G401 (cell line): ENCODE measurements around the gene HAUS1. TPM values are rescaled to one million over a fixed set of nuclear protein-coding genes. Genes with fewer than 3 reads are reported as not detected.
A peak's percentile ranks its signal among the peaks of the same experiment; 100 is the strongest.
"Not testable (repeated sequence)": the region's sequence is repeated elsewhere in the genome, so short reads cannot be mapped to it uniquely, and the experiment has no call there.

Experiments
- DNase-seq: peaks from one replicate; pipeline ENCODE4 v3.0.0-alpha.2; 2015; ENCODE audit warnings: low spot score
- in situ Hi-C: cut with HindIII; loops from 2 replicates; pipeline ENCODE4 v1.10.0; 2016; ENCODE audit warnings: low sequenced_read_pairs, mixed read lengths
- total RNA-seq: library from RNA; depleted of rRNA; stranded (reverse); fragments of >200 nt; shearing (Covaris generic); gene quantifications from 2 replicates; pipeline ENCODE4 v1.2.3, GENCODE V29; 2014

The HAUS1 gene
- total RNA-seq, 1 experiment from 2014 or later, result 237 TPM

DNA sequence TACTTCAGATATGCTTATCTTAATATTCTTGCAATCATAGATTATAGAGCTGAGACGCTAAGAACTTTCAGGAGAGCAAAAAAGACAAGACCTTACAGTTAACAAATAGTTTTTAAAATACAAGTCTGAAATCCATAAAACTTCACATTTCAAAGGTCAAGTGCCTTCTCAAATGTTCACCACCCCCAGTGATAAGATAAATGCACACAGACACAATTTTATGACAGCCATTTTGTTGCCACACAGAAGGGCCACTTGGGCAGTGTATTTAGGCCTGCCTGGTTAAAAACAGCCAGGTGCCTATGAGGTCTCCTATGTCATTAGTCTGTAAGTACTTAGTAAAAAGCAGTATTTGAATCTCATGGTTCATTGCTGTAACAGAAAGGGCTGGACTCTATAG lies 24.0 kb upstream of the HAUS1 start:
- in situ Hi-C loops, result no loop called here

DNA sequence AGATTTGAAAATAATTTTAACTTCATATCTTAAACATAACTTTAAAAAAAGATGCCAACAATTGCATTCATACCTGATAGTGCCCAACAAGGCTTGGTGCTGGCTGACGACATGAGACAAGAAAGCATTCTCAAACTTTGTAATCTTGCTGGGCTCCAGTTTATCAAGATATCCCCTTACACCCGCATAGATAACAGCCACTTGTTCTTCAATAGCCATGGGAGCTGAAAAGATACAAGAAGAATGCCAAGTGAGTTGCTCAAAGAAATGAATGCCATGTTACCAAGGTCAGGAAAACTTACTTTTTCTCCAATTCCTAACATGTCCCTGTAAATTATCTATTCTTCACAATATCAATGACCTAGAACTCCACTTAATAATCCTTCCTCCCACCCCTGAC lies 19.8 kb upstream of the HAUS1 start:
- no peak for DNase-seq
- in situ Hi-C loops, result no loop called here

More for the DNA sequence above, 24.0 kb upstream of the HAUS1 start:
- no peak for DNase-seq

DNA sequence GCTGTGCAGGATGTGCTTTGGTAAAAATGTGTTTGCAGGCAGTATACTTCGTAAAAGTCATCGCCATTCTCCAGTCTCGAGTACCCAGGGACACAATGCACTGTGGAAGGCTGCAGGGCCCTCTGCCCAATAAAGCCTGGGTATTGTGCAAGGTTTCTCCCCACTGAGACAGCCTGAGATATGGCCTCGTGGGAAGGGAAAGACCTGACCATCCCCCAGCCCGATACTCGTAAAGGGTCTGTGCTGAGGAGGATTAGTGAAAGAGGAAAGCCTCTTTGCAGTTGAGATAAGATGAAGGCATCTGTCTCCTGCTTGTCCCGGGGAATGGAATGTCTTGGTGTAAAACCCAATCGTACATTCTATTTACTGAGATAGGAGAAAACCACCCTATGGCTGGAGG lies 15.7 kb upstream of the HAUS1 start:
- DNase-seq, in situ Hi-C loops: not testable (repeated sequence)

DNA sequence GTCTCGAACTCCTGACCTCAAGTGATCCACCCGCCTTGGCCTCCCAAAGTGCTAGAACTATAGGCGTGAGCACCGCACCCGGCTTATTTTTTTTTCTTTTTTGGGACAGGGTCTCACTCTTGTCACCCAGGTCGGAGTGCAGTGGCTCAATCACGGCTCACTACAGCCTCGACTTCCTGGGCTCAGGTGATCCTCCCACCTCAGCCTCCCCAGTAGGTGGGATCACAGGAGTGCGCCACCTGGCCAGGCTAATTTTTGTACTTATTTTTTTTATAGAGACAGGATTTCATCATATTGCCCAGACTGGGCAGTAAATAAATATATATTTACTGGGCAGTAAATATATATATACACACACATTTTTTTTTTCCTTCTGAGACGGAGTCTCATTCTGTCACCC lies 8.7 kb upstream of the HAUS1 start:
- in situ Hi-C loops, result no loop called here
- DNase-seq, result no peak

DNA sequence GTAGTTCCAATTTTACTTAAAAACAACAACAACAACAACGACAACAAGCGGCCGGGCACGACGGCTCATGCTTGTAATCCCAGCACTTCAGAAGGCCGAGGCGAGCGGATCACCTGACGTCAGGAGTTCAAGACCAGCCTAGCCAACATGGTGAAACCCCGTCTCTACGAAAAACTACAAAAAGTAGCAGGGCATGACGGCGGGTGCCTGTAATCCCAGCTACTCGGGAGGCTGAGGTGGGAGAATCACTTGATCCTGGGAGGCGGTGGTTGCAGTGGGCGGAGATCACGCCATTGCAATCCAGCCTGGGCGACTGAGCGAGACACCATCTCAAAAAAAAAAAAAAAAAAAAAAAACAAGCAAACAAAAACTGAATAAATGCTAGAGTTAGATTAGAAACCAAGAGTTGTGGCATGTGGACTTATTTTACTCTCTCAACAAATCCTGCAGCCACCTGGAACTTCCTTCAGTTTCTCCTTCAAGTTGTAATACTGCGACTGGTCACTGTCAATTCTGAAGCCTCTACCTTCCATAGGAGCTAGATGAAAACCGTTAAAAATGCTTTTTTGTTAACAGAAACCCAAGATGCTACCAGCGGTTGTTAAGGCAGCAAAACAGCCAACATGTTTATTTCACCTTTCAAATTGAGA lies 7.4 kb upstream of the HAUS1 start:
- in situ Hi-C loops, result no loop called here
- peak; percentile 22 for DNase-seq

DNA sequence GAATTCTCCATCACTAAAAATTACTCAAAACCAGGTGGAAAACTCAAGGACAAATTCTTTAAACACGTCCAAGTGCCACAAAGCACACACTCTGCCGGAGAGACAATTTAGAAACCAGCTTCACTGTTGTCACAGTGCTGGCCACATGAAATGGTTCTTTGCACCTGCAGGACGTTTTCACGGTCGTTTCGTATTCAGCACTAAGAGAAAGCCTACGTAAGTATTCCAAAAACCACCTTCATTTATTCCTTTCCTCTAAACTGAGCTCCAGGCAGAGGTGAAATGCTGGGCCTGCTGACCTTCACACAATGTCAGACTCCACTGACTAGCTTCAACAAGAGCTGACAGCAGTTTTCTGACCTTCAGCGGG lies 6.8 kb upstream of the HAUS1 start:
- in situ Hi-C loops, result no loop called here
- no peak for DNase-seq

DNA sequence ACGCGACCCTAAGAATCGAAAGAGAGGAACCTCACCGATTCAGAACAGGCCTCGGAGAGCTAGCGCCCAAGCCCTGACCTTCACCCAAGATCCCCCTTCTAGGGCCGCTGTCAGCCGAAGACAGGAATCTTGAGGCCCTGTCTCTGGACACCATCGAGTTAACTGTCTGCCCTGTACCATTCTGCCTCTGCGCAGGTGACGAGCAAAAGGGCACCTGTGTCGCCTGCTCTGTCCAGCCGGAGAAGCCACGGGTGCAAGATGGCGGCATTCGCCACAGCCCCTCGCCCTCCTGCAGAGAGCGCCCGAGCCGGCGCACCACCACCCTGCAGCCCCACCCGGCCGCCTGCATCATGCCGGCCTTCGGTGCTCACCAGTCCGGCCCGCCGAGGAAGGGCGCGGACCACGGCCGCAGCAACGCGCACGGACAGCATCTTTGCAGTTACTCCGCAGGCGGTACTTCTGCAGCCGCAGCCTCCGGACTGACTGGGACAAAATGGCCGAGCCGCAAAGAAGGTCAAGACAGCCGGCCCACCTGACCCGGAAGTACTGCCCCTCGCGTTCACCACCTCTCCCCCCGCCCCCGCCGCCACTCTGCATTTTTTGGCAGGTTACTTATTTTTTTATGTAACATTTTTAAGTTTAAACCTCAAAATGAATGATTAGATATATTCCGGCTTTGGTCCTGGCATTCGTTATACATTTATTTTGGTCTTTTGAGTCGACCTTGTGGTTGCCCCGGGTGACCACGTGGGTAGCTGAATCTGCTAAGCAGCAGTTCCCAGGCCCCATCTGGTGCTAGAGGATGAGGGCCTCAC lies 6.2 kb upstream of the HAUS1 start, which contains the start of gene ATP5F1A:
Gene ATP5F1A (minus strand): TSS at position 496 of the 815 bp plus-strand sequence. CDS start 65 bp downstream, at position 431.
- peak; percentile 91 for DNase-seq
- in situ Hi-C loops, result no loop called here

DNA sequence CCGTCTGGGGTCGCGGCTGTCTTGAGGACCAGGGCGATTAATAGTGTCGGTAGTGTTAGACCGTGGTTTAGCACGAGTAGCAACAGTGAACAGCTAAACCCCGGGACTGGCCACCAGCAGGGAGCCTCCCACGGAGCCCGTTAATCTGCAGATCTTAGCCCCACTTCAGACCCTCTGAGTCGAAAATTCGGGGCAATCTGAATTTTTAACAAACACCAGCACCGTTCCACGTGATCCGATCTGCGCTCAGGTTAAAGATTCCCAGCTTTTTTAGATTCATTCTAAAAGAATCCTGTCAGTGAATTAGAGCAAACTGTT lies 5.6 kb upstream of the HAUS1 start:
- DNase-seq, result no peak
- in situ Hi-C loops, result no loop called here

DNA sequence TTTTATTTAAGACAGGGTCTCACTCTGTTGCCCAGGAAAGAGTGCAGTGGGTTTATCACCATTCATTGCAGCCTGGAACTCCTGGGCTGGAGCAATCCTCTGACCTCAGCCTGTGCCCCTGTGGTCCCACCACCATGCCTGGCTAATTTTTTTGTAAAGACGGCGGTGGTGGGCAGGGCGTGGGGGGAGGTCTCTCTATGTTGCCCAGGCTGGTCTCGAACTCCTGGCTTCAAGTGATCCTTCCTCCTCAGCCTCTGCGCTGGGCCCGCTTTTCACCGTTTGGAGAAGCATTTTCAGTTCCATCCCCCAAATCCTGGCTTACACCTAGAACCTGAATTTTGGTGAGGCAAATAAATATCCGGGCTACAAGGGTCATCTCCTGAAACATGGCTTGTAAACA lies 4.7 kb upstream of the HAUS1 start:
- in situ Hi-C loops, result no loop called here
- no peak for DNase-seq

DNA sequence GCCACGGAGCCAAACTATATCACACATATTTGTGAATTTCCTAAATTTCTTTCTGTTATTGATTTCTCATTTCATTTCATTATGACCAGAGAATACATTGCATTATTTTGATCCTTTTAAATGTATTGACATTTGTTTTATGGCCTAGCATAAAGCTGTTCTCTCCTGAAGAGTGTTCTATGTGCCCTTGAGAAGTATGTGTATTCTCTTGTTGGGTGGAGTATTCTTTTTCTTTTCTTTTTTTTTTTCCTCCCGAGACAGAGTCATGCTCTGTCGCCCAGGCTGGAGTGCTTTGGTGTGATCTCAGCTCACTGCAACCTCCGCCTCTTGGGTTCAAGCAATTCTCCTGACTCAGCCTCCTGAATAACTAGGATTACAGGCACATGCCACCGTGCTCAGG lies 5.2 kb downstream of the HAUS1 start:
- no peak for DNase-seq
- in situ Hi-C loops, result no loop called here

DNA sequence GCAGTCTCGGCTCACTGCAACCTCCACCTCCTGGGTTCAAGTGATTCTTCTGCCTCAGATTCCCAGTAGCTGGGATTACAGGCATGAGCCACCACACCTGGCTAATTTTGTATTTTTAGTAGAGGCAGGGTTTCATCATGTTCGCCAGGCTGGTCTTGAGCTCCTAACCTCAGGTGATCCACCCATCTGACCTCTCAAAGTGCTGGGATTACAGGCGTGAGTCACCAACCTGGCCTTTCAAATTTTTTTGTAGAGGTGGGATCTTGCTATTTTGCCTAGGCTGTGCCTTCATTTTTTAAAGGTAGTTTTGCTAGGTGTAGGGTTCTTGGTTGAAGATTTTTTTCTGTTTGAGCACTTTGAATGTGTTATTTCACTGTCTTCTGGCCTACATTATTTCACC lies 6.2 kb downstream of the HAUS1 start:
- no peak for DNase-seq
- in situ Hi-C loops, result no loop called here

DNA sequence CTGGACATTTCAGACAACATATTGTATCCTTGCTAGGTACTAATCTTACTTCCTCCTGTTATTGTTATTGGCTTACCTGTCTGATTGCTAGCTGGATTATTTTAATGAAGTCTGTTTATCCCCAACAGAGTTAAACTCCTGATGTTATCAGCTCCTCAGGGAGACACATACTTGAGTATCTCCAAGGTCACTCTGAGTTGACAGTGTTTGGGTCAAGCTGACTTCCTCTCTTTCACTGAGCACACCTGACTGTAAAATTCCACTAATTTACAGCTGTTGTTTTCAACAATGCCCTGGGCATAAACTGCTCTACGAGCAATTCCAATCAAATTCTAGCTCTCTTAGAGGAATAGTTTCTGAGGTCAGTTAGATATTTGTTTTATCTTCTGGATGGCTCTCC lies 9.6 kb downstream of the HAUS1 start:
- in situ Hi-C loops, result no loop called here
- DNase-seq, result no peak

DNA sequence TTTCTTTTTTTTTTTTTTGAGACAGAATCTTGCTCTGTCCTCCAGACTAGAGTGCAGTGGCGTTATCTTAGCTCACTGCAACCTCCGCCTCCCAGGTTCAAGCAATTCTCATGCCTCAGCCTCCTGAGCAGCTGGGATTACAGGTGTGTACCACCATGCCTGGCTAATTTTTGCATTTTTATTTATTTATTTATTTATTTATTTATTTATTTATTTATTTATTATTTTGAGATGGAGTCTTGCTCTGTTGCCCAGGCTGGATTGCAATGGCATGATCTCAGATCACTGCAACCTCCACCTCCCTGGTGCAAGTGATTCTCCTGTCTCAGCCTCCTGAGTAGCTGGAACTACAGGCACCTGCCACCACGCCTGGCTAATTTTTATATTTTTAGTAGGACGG lies 22.4 kb downstream of the HAUS1 start:
- DNase-seq, in situ Hi-C loops: not testable (repeated sequence)

DNA sequence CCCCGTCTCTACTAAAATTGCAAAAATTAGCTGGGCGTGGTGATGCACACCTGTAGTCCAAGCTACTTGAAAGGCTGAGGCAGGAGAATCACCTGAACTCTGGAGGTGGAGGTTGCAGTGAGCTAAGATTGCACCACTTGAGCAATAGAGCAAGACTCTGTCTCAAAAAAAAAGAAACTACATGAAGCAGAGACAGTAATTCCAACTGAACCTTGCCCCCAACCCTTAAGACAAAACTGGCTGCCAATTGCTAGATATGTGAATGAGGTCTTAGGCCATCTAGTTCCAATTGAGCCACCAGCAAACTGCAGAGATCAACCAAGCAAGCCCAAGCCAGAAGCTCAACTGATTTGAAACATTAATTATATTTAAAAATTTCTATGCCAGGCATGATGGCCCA lies 25.9 kb downstream of the HAUS1 start:
- in situ Hi-C loops, result no loop called here
- DNase-seq, result no peak

DNA sequence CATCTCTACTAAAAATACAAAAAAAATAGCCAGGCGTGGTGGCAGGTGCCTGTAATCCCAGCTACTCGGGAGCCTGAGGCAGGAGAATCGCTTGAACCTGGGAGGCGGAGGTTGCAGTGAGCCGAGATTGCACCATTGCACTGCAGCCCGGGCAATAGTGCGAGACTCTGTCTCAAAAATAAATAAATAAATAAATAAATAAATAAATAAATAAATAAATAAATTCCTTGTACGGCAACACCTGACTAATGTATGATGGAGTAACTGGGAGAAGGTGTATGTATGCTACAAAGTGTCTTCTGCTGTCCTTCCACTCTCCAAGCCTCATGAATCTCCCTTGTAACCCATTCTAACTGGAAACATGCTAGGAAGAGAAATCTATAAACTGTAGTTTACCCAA lies 26.4 kb downstream of the HAUS1 start:
- DNase-seq, in situ Hi-C loops: not testable (repeated sequence)

DNA sequence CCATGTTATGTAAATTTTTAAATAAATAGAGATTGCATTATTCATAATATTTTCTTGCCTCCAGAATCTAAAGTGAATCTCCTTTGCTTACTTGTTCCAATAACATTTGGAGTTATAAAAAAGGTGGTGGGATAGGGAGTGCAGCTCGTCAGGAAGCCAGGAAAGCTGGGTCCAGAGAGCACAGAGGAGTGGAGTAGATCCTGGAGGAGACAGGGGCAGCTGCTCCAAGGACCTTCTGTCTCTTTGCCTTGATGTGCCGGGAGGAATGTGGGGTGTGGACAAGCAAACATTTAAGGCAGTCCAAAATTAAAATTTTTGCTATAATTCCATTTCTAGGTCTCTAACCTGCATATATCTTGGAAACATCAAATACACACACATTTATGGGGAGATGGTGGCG lies 29.3 kb downstream of the HAUS1 start:
- no peak for DNase-seq
- in situ Hi-C loops, result no loop called here

DNA sequence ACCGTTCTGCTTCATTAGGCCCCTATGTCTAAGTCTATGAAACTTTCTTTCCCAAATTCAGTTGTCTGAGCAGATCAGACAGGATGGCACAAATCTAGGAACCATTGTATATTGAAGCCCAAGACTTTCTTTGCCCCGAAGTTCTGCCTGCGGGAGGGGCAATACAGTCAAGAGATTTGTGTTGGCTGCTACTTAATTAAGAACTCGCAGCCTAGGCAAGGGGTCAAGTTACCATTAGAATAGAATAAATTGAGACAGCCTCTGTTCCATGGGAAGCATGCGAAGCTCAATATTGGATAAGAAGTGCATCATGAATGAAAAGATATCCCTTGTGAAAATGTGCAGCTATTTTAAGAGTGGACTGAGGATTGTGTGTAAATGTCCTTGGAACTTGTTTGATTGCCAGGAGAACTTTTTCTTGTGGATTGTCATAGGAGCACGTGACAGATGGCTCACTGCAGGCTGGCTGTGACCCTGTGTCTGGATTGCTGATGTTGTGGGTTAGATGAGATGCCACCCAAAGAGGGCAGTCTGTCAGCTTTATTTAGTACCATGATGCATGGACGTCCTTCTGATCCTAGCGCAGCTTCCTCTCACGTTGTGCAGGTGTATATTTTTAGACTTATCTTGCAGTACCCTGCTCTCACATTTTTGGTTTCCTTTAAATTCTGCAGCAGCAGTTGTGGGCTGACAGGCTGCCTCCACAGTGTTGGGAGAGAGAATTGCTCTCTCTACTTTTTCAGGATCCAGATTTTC lies 30.9 kb downstream of the HAUS1 start:
- in situ Hi-C loops, result no loop called here
- no peak for DNase-seq

DNA sequence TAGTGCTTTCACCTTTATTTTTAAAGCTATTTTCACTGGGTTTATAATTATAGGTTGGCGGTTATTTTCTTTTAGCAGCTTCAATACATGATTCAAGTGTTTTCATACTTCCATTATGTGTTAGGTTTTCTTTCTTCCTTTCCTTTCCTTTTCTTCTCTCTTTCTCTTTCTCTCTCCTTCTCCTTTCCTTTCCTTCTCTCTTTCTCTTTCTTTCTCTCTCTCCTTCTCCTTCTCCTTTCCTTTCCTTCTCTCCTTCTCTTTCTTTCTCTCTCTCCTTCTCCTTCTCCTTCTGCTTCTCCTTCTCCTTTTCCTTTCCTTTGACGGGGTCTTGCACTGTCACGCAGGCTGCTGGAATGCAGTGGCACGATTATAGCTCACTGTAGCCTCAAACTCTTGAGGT lies 36.0 kb downstream of the HAUS1 start:
- DNase-seq, result no peak
- in situ Hi-C loops, result no loop called here

DNA sequence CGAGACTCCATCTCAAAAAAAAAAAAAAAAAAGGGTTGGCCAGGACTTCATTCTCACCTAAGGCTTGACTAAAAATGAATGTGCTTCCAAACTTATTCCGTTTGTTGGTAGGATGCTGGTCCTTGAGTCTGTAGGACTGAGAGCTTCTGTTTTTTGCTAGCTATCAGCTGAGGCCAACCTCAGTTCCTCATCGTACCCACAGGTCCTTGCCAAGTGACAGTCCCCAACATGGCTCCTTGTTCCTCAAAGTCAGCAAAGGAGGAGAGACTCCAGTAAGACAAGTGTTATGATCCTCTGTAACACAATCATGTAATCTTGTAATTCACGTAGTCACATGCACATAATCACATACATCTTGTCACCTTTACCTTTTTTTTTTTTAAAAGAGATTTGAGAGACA lies 37.0 kb downstream of the HAUS1 start:
- in situ Hi-C loops, result no loop called here
- DNase-seq, result no peak

DNA sequence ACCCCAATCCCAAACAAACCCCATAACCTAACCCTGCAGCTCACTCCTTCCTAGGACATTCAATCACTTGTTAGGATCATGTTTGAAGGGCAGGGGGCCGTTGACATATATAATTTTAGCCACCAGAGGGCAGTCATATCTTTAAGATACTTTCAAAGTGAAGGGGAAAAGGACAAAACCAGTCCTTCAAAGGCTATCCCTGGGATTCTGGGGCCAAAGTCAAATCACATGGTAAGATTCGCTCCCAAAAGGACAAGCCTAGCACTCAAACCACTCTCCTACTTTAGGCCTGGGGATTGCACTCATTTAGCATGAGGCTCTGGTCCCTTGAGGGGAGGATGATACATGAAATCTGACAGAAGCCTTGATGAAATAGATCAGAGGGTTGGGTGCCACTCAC lies 44.6 kb downstream of the HAUS1 start:
- peak; percentile 76 for DNase-seq
- in situ Hi-C loops, result no loop called here
